RWPE1 (cell line): ENCODE measurements around the gene BCAN.

Experiments
- CTCF ChIA-PET: fragments of 350-600 bp; sonication (Branson Sonifier 250); formaldehyde crosslinking; extraction: SDS; loops from one replicate; lab custom pipeline; 2021; lab: Yijun Ruan, JAX
- POLR2A ChIA-PET: fragments of 400-600 bp; formaldehyde crosslinking; extraction: SDS; loops from one replicate; lab custom pipeline; 2020; ENCODE audit warnings: antibody characterized with exemption; ENCODE audit not compliant: low non-redundant PET; lab: Yijun Ruan, JAX
- DNase-seq: peaks from one replicate; pipeline ENCODE4 v3.0.0; 2012; ENCODE audit warnings: low spot score
- H3K27ac ChIP-seq: fragments of 450-650 bp; 2 replicates; pipeline ENCODE4 v1.5.1; 2017
- CTCF ChIP-seq: fragments of 450-650 bp; conservative IDR thresholded peaks from 2 replicates; pipeline ENCODE4 v1.5.1; 2017; ENCODE audit warnings: low read depth, mild to moderate bottlenecking

Gene BCAN

GRCh38 chr1:156696755-156697154 is 54.8 kb downstream of the BCAN start:
- POLR2A ChIA-PET, result no interaction called here
- DNase-seq, result no peak
- peak overlapping the region; percentile 30 for H3K27ac ChIP-seq
- no peak for TF ChIP-seq CTCF
- CTCF ChIA-PET, result no interaction called here

- POLR2A ChIA-PET, result no interaction called here
- no peak for TF ChIP-seq CTCF
- peak overlapping the region; percentile 30; the same call in 1 of the 2 replicates for H3K27ac ChIP-seq
- no peak for DNase-seq
- CTCF ChIA-PET, result no interaction called here
These were observed 55.6 kb downstream of the BCAN start for GRCh38 chr1:156697481-156697880.

GRCh38 chr1:156698995-156699394 is 57.1 kb downstream of the BCAN start:
- no peak for DNase-seq
- POLR2A ChIA-PET, result no interaction called here
- H3K27ac ChIP-seq, result peak overlapping the region; percentile 18; the same call in 1 of the 2 replicates
- CTCF ChIA-PET, result interaction anchor here (0.7 to 1.0 kb wide), 2 partner anchors 9 to 27 kb away, joined by 3 read pairs; no protein-coding TSS in a partner anchor
- TF ChIP-seq CTCF, result no peak

- no peak for DNase-seq
- CTCF ChIA-PET, result interaction anchor here (0.9 to 17.0 kb wide), 3 partner anchors 10 to 25 kb away, joined by 4 to 225 read pairs (median 15); no protein-coding TSS in a partner anchor
- peak overlapping the region; percentile 47 for H3K27ac ChIP-seq
- POLR2A ChIA-PET, result no interaction called here
- no peak for TF ChIP-seq CTCF
These were observed 59.0 kb downstream of the BCAN start for GRCh38 chr1:156700736-156701531.

GRCh38 chr1:156703336-156703735 is 61.4 kb downstream of the BCAN start:
- no peak for TF ChIP-seq CTCF
- H3K27ac ChIP-seq, result peak overlapping the region; percentile 95
- CTCF ChIA-PET, result interaction anchor here (17.0 kb wide), 1 partner anchor 13 kb away, joined by 225 read pairs; no protein-coding TSS in a partner anchor
- DNase-seq, result no peak
- POLR2A ChIA-PET, result no interaction called here

GRCh38 chr1:156703741-156704140 is 61.8 kb downstream of the BCAN start:
- ChIA-PET CTCF (interaction anchor here (17.0 kb wide), 1 partner anchor 13 kb away, joined by 225 read pairs; no protein-coding TSS in a partner anchor), POLR2A (no interaction called here)
- TF ChIP-seq CTCF, result no peak
- DNase-seq, result no peak
- peak overlapping the region; percentile 95 for H3K27ac ChIP-seq
